GM19328 (cell line): ENCODE data around the gene ZFAND6.

Source experiments
- ATAC-seq: cut with Tn5 transposase; IDR thresholded peaks from one replicate; pipeline ENCODE4 v1.9.1; 2021; ENCODE audit warnings: mild to moderate bottlenecking, moderate library complexity; ENCODE audit not compliant: unreplicated experiment

Gene ZFAND6

DNA sequence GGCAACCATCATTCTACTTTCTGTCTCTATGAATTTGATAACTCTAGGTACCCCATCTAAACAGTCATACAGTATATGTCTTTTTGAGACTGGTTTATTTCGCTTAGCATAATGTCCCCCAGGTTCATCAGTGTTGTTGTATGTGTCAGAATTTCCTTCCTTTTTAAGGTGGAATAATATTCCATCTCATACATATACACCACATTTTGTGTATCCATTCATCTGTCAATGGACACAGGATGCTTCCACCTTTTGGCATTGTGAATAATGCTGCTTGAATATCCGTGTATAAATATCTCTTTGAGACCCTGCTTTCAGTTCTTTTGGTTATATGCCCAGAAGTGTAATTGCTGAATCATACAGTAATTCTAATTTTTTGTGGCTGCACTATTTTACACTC is 10.4 kb upstream of the ZFAND6 start:
- no peak for ATAC-seq

DNA sequence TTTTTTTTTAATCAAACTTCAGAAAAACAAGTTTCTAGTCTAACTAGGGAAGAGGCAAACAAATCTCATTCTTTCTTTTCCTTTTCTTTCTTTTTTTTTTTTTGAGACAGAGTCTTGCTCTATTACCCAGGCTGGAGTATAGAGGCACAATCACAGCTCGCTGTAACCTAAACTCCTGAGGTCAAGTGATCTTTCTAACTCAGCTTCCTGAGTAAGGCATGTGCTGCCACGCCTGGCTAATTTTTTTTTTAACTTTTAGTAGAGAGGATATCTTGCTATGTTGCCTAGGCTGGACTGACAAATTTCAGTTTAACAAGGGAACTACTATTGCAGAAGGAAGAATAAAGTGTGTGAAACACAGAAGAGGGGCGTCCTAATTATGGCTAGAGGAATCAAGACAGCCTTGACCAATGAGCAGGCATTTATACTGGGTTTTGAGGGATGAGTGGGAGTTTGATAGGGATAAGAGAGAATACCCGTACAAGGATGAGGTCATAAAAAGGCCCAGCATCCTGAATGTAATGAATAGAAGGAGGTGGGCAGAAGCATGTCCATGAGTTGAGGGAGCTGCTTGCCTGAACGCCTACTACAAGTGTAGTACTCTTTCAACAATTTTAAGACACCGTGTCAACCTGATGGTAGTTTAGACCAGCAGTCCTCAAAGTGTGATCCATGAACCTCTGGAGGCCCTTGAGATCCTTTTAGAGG is 6.7 kb upstream of the ZFAND6 start:
- no peak for ATAC-seq

DNA sequence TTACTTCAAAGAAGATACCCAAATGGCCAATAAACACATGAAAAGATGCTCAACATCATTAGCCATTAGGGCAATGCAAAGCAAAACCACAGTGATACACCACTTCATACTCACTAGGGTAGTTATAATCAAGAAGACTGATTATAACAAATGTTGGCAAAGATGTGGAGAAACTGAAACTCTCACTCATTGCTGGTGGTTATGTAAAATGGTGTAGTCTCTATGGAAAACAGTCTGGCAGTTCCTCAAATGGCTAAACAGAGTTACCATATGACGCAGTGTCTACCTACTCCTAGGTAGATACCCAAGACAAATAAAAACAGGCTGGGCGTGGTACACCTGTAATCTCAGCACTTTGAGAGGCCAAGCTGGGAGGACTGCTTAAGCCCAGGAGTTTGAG is 3.5 kb upstream of the ZFAND6 start:
- no peak for ATAC-seq

- no peak for ATAC-seq
Observed at GRCh38 chr15:80058044-80058443, 1.4 kb upstream of the ZFAND6 start.

DNA sequence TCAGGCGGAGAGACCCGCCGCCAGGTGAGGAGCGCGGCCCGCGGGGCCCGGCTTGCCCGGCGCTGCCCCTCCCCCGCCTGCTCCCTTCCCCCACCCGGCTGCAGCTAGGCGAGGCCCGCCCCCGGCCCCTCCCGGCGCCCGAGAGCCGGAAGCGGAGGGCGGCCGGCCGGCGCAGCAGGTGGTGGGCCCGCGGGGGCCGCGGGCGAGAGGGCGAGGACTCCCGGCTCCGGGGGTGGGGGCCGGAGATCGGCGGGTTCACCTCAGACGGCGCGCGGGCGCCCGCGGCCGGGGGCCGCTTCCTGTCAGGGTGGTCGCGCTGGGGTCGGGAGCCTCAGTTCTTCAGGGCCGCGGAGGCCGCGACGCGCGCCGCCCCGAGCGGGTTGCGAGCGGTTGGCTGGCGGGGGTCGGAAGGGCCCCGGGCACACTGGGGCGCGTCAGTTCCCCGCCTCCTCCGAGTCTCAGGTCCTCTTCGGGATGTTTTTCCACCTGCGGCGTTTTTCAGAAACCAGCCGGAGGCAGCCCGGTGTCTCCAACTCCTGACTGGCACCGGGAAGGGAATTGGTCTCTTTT is 395 bp downstream of the ZFAND6 start:
- ATAC-seq = peak; percentile 47

DNA sequence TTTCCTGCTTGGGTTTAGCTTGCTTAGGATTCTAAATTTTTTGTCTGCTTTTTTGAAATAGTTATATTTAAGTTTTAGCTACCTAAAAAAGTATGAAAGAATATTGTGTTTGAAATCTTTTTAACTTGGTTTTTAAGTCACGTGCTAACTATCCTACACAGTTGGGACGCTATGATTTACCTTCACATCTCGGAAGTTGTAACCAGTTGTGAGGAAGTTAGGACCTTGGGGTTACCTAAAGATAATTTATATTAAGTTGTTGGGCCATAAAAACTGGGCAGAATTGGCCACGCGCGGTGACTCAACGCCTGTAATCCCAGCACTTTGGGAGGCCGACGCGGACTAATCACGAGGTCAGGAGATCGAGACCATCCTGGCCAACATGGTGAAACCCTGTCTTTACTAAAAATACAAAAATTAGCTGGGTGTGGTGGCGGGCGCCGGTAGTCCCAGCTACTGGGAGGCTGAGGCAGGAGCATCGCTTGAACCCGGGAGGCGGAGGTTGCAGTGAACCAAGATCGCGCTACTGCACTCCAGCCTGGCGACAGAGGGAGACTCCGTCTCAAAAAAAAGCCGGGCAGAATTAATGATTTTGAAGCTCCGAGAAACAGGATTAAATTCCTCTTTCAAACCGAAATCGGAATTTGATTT is 1.0 kb downstream of the ZFAND6 start:
- no peak for ATAC-seq

DNA sequence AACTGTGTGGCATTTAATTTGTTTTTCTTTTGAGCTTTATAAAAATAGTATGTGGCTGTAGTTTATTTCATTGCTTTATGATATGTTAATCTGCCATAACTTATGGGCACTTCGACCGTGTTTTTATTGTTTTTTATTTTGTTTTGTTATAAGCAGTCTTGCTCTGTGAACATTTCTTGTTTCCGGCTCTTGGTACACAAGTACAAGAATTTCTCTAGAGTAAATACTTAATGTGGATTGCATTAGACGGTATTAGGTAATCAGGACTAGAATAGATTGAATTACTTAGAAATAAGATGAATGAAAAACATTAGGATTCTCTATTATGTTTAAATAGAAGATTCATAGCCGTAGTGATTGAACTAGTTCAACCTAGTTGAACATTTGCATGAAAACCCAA is 2.1 kb downstream of the ZFAND6 start:
- no peak for ATAC-seq

- ATAC-seq = no peak
Observed at GRCh38 chr15:80066912-80067311, 7.4 kb downstream of the ZFAND6 start.

- ATAC-seq = no peak
Observed at GRCh38 chr15:80068578-80068977, 9.1 kb downstream of the ZFAND6 start.

DNA sequence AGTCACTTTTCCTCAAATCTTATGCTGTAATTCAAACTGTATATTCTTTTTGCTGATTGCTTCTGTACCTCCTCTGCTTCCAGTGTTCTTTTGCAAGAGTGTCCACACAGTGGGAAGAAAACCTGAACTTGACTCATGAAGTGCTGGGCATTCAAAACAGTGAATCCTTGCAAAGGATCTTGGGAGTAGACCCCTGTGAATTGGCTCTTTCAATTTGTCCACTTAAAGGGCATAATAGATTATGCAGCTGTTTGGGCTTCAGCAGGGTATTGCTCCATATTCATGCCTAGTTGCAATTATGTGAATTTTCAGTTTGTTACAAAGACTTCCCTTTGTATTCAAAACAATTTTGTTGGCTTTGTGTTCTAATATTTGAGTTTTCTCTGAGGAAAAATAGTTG is 11.4 kb downstream of the ZFAND6 start:
- ATAC-seq = no peak

DNA sequence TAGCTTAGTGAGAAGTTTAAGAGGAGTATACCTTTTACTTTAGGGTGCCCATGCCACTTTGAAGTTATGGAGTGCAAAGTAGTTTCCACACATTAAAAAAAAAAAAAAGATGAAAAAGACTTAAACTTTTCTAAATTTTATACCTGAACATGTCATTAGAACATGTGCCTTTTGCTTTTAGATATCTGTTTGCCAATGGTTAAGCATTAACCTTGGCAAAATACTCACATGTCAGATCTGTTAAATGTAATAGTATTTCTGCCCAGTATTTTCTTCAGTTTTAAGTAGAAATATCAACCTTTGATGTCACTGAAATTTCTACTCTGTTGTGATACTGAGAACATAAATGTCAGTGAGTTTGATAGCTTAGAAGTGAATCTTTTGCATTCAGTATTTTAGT is 12.2 kb downstream of the ZFAND6 start:
- ATAC-seq = no peak

- ATAC-seq = peak; percentile 82
Observed at GRCh38 chr15:80072285-80072994, 13.0 kb downstream of the ZFAND6 start.

DNA sequence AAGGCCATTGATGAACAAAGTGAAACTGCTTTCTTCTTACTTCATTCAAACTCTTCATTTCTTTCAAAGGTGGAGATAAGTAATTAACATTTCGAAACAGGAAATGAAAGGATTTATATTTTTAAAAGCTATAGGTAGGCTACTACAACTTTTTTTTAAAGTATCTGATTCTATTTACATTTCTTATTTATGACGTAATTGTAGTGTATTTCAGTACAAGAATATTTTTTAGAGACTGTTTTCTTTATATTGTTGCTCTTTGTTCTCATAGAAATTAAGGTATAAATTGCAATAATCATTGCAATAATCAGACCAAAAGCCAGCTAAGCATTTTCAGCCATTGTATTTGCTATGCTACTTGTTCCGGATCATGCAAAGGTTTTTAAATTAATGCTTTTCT is 13.7 kb downstream of the ZFAND6 start:
- no peak for ATAC-seq

DNA sequence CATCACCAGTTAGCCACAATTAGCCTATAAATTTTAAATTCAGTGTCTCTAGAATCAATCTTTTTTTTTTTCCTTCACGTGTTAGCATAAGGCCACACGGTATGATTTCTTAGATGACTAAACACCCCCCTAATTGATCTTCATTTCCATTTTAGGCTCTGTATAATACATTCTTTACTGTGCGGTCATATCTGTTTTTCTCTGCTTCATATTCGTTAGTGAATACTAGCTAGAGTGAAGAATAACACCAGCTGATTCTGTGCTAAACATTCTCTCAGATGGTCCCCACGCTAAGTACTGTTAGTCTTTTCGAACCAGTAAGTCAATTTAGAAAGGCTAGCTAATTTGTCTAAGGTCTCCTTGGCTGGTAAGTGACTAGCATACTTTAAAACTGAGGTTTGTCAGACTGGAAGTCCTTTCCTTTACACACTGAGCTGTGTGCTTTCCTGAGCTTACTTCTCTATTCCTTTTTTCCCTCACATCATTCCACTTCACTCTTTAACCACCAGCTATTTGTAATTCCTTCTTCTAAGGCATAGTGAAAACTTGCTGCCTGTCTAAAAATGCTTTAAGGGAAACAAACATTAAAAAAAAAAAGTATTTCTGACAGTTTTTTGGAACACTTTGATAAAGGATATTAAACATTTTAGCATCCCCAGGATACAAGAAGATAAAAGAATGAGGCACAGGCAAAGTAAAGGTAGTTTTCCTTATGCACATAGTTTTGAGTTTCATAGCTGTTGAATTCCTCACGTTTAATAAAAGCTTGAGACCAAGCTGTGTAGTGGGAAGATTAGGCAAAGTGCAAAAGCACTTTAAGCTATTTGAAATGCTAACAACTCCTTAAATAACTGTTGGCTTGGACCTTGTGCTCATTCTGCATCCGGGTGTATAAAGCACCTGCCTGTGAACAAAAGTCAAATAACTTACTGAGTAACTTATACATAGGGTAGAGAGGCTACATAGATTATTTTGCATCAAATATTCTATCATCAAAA is 17.1 kb downstream of the ZFAND6 start:
- no peak for ATAC-seq

GRCh38 chr15:80081390-80081789 is 21.9 kb downstream of the ZFAND6 start:
- ATAC-seq = no peak

- ATAC-seq = no peak
Observed at GRCh38 chr15:80087104-80087503, 27.6 kb downstream of the ZFAND6 start.

DNA sequence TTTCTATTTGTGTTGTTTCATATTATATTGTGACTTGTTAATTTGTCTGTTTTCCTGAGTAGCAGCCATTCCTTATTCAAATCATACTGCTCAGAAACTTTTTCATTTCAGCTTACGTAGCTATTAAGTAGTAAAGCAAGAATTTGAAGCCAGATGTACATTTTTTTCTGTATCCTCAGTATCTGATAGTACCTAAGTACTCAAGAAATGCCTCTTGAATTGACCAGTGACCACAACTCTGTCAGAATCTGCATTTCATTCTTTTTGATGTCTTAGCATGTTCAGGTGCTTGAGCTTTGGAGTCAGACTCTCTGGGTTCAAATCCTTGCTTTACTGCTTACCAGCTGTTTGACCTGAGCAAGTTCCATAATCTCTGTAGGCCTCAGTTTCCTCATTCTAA is 30.6 kb downstream of the ZFAND6 start:
- ATAC-seq = no peak

DNA sequence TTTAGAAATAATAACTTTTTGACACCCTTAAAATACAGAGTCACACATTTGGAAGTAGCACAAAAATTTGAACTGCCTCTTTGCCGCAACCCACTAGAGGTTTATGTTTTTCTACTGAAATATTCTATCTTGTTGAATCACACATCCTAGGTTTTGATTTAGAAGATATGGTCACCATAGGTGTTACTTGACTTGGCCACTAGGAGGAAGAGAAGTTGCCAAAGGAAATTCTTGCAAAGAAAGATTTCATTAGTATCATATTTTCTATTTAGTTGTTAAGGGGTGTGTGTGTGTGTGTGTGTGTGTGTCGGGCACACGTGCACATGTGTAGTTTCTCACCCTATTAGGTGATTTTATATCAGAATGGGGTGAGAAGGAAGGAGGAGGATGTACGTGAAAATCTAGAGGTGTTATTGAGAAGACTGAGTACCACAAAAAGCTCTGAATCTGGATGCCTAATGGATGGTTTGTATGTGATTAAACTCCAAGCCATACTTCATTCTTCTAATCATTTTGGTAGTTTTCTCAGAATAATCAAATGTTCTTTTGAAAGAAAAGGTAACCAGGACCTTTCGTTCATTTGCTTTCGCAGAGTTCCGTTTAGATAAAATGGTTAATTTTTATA is 31.5 kb downstream of the ZFAND6 start:
- ATAC-seq = no peak

DNA sequence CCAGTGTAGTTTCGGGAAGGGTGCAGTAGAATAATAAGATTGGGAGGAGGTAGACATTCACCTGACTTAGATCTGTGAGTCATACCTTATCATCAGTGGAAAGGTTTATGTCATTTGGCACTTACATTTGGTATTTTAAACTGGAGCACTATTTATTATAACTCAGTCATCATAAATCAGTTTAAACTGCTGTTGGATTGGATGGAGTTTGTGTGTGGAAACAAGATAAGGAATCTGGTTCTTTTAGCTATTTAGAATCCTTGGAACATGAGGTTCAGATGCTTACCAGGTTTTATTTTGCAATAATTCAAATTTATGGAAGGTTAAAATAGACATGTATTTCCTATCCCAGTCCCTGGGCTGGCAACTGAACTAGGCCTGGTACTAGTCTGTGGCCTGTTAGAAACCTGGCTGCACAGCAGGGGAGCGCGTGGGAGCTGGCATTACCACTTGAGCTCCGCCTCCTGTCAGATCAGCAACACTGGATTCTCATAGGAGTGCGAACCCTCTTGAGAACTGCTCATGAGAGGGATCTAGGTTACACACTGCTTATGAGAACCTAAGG is 34.5 kb downstream of the ZFAND6 start:
- no peak for ATAC-seq

DNA sequence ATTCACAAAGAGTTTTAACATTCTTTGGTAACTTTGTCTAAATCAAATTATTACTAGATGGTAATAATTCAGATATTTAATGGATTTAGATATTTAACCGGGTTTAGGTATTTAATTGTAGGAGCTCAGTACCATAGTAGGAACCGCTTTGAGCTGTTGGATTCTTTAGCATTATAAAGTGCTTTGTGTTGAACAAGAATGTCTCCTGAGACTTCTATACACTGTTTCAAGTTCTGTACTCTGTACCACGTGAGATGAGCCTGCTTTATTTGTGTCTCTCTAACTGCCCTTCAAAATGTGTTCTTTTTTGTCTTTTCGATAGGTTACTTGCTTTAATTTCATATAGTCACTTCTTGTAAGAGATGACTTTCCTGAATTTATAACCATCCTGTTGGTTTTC is 36.0 kb downstream of the ZFAND6 start:
- no peak for ATAC-seq
